Activated naive CD4-positive, alpha-beta T cell treated with anti-CD3 and anti-CD28 coated beads, Interleukin-2, amount 50 U/mL, for 72 hours (primary cell): Measurements from ENCODE around the gene IST1. TPM values are rescaled to one million over a fixed set of nuclear protein-coding genes. Genes with fewer than 3 reads are reported as not detected.

ENCODE experiments used
- ATAC-seq, 2 donors: fragments of 150-1000 bp; cut with Tn5 transposase; 2 replicates each; pipeline ENCODE4 v1.10.0; 2021; ENCODE audit warnings: mild to moderate bottlenecking in 2 of 2, moderate library complexity in 2 of 2
- DNase-seq, 2 donors: peaks; one replicate each; pipeline ENCODE4 v3.0.0; 2021 to 2022; ENCODE audit warnings: low spot score in 2 of 2
- H3K27ac Mint-ChIP-seq, 2 donors: one replicate each; pipeline ENCODE4 v1.8.0; 2022; ENCODE audit warnings: mild to moderate bottlenecking in 2 of 2, mixed read lengths in 2 of 2
- H3K36me3 Mint-ChIP-seq, 2 donors: one replicate each; pipeline ENCODE4 v1.8.0; 2022; ENCODE audit warnings: mixed read lengths in 2 of 2
- H3K9me3 Mint-ChIP-seq, 2 donors: one replicate each; pipeline ENCODE4 v1.8.0; 2022; ENCODE audit warnings: mixed read lengths in 2 of 2
- total RNA-seq, 2 donors: library from RNA; stranded (reverse); gene quantifications; one replicate each; pipeline ENCODE4 v1.2.3, GENCODE V29; 2022

Gene IST1
- total RNA-seq, 2 donors from 2014 or later = 166 to 256 TPM

GRCh38 chr16:71929048-71929447 is 33.7 kb downstream of the IST1 start:
- no peaks in the 10 kb centered on the region for H3K9me3 Mint-ChIP-seq
- DNase-seq (no peak), ATAC-seq (no peak)
- peak overlapping the region; percentile 35 to 60 for H3K27ac Mint-ChIP-seq
- H3K36me3 Mint-ChIP-seq = peaks cover 14 to 20% of the 10 kb centered on the region in 2 donors

GRCh38 chr16:71930013-71930563 is 34.8 kb downstream of the IST1 start:
- peaks cover 14 to 20% of the 10 kb centered on the region in 2 donors for H3K36me3 Mint-ChIP-seq
- no peak overlapping the region for H3K27ac Mint-ChIP-seq
- no peak for ATAC-seq
- H3K9me3 Mint-ChIP-seq = no peaks in the 10 kb centered on the region
- no peak for DNase-seq

- Mint-ChIP-seq H3K27ac (no peak overlapping the region), H3K9me3 (no peaks in the 10 kb centered on the region), H3K36me3 (peaks cover 14 to 20% of the 10 kb centered on the region in 2 donors)
- ATAC-seq = no peak
- no peak for DNase-seq
Measured at GRCh38 chr16:71931001-71931400, 35.7 kb downstream of the IST1 start.

- ATAC-seq = no peak
- Mint-ChIP-seq H3K27ac (peak overlapping the region in 1 of 2 donors; percentile 39), H3K9me3 (no peaks in the 10 kb centered on the region), H3K36me3 (peaks cover 13 to 17% of the 10 kb centered on the region in 2 donors)
- DNase-seq = no peak
Measured at GRCh38 chr16:71931599-71931998, 36.3 kb downstream of the IST1 start.

GRCh38 chr16:71933017-71933416 is 37.7 kb downstream of the IST1 start:
- peaks cover 1 to 4% of the 10 kb centered on the region in 2 donors for H3K36me3 Mint-ChIP-seq
- no peak for DNase-seq
- ATAC-seq = no peak
- H3K9me3 Mint-ChIP-seq = no peaks in the 10 kb centered on the region
- peak overlapping the region in 1 of 2 donors; percentile 68 for H3K27ac Mint-ChIP-seq

GRCh38 chr16:71933913-71934695 is 38.8 kb downstream of the IST1 start:
- Mint-ChIP-seq H3K36me3 (peaks cover 0 to 4% of the 10 kb centered on the region in 2 donors), H3K9me3 (no peaks in the 10 kb centered on the region), H3K27ac (peak overlapping the region; percentile 61 to 64)
- peak in 1 of 2 donors; percentile 30 for ATAC-seq
- DNase-seq = no peak

- DNase-seq = no peak
- no peak overlapping the region for H3K27ac Mint-ChIP-seq
- ATAC-seq = peak in 1 of 2 donors; percentile 15
- H3K9me3 Mint-ChIP-seq = no peaks in the 10 kb centered on the region
- no peaks in the 10 kb centered on the region for H3K36me3 Mint-ChIP-seq
Measured at GRCh38 chr16:71937868-71938510, 42.7 kb downstream of the IST1 start.

GRCh38 chr16:71943887-71944286 is 48.6 kb downstream of the IST1 start:
- no peak overlapping the region for H3K27ac Mint-ChIP-seq
- no peaks in the 10 kb centered on the region for H3K36me3 Mint-ChIP-seq
- H3K9me3 Mint-ChIP-seq = no peaks in the 10 kb centered on the region
- DNase-seq = no peak
- ATAC-seq = no peak

GRCh38 chr16:71945616-71946015 is 50.3 kb downstream of the IST1 start:
- no peaks in the 10 kb centered on the region for H3K36me3 Mint-ChIP-seq

GRCh38 chr16:71952825-71953224 is 57.5 kb downstream of the IST1 start:
- ATAC-seq = no peak
- Mint-ChIP-seq H3K27ac (no peak overlapping the region), H3K9me3 (no peaks in the 10 kb centered on the region)

More at GRCh38 chr16:71945616-71946015, 50.3 kb downstream of the IST1 start:
- Mint-ChIP-seq H3K27ac (no peak overlapping the region), H3K9me3 (no peaks in the 10 kb centered on the region)
- ATAC-seq (peak; percentile 20 to 50), DNase-seq (no peak)

GRCh38 chr16:71954180-71954579 is 58.8 kb downstream of the IST1 start:
- no peaks in the 10 kb centered on the region for H3K36me3 Mint-ChIP-seq
- DNase-seq = no peak
- no peak overlapping the region for H3K27ac Mint-ChIP-seq
- ATAC-seq = no peak
- no peaks in the 10 kb centered on the region for H3K9me3 Mint-ChIP-seq

More at GRCh38 chr16:71952825-71953224, 57.5 kb downstream of the IST1 start:
- DNase-seq = no peak
- no peaks in the 10 kb centered on the region for H3K36me3 Mint-ChIP-seq

GRCh38 chr16:71954699-71955195 is 59.4 kb downstream of the IST1 start:
- DNase-seq (no peak), ATAC-seq (peak; percentile 29 to 92)
- no peak overlapping the region for H3K27ac Mint-ChIP-seq
- no peaks in the 10 kb centered on the region for H3K36me3 Mint-ChIP-seq
- H3K9me3 Mint-ChIP-seq = no peaks in the 10 kb centered on the region

- DNase-seq (no peak), ATAC-seq (no peak)
- H3K27ac Mint-ChIP-seq = peak overlapping the region in 1 of 2 donors; percentile 49
- no peaks in the 10 kb centered on the region for H3K9me3 Mint-ChIP-seq
- H3K36me3 Mint-ChIP-seq = no peaks in the 10 kb centered on the region
Measured at GRCh38 chr16:71956486-71956885, 61.2 kb downstream of the IST1 start.

GRCh38 chr16:71961066-71962039 is 66.0 kb downstream of the IST1 start:
- Mint-ChIP-seq H3K27ac (no peak overlapping the region), H3K36me3 (no peaks in the 10 kb centered on the region), H3K9me3 (no peaks in the 10 kb centered on the region)
- peak; percentile 94 to 98 for ATAC-seq
- peak; percentile 77 to 86 for DNase-seq

- no peaks in the 10 kb centered on the region for H3K36me3 Mint-ChIP-seq
- ATAC-seq = no peak
- no peak overlapping the region for H3K27ac Mint-ChIP-seq
- DNase-seq = no peak
- no peaks in the 10 kb centered on the region for H3K9me3 Mint-ChIP-seq
Measured at GRCh38 chr16:71963125-71963875, 68.0 kb downstream of the IST1 start.

GRCh38 chr16:71965223-71965622 is 69.9 kb downstream of the IST1 start:
- no peak for ATAC-seq
- no peak for DNase-seq
- no peaks in the 10 kb centered on the region for H3K36me3 Mint-ChIP-seq
- no peak overlapping the region for H3K27ac Mint-ChIP-seq
- no peaks in the 10 kb centered on the region for H3K9me3 Mint-ChIP-seq
